Activated naive CD4-positive, alpha-beta T cell treated with anti-CD3 and anti-CD28 coated beads, Interleukin-2, amount 50 U/mL, for 16 hours (primary cell): Measurements from ENCODE around the gene TMEM62.
"Not testable (repeated sequence)": the region's sequence is repeated elsewhere in the genome, so short reads cannot be mapped to it uniquely, and the experiment has no call there.

ENCODE experiments used
- DNase-seq: peaks from one replicate; pipeline ENCODE4 v3.0.0-alpha.2; 2020

TMEM62 gene

DNA sequence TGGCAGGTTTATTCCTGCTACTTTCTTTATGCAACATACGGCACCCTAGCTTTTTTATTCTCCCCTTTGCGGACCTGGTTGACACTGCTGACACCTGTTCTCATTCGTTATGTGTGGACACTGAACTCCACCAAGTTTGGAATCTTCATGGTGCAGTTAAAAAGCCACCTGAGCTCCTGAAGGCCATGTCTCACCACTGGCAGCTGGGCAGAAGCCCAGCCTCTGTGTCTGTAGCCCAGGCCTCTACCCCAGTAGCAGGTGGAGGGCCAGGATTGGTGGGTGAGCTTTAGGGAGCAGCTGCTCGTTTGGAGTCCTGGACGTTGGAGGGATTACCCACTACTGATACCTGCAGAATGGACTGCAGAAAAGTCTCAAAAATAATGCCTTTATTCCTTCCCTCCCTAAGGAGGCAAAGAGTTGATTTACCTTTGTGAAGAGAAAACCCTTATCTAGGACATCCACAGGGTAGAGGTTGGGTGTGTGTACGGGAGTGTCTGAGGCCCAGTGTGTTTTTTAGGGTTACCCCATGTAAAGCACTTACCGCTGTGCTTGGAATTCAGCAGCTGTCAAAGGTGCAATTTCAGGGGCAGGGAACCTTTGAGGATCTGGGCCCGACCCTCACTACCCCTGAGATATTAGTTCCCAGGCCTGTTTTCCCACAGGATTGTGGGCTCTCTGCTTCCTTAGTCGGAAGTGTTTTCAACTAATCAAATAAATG is 51.2 kb downstream of the TMEM62 start:
- no peak for DNase-seq

DNA sequence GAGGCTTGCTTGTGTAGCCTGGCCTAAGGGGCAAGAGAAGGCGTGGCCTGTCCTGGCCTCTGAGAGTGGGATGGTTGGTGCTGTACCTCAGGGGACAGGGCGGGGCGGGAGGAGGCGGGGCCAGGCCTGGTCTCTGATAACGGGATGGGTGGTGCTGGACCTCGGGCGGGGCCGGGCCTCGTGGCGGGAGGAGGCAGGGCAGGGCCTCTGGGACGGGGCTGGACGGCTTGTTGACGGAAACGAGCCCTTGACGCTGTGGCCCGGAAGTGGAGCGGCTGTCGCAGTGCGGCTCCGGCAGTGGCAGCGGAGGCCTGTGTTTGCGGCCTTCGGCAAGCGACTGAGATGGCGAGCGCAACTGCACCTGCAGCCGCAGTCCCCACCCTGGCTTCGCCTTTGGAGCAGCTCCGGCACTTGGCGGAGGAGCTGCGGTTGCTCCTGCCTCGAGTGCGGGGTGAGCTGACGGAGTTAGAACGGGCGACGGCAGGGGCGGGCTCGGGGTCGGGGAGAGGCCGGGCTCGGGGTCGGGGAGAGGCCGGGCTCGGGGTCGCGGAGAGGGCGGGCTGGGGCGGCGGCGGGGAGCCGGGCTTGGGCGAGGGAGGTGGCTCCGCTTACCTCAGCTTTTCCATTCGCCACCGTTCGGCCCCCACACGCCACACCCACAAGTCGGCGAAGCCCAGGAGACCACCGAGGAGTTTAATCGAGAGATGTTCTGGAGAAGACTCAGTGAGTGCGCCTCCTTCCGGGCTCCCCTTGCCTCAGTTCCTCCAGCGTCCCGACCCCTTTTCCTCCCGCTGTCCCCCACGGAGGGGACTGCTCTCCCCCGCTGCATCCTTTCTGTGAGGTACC is 52.0 kb downstream of the TMEM62 start, which contains the start of gene CCNDBP1:
TSS of gene CCNDBP1 (plus strand) at position 247 of the 846 bp plus-strand sequence. CDS start at position 343, 96 bp downstream.
- peak; percentile 76 for DNase-seq

DNA sequence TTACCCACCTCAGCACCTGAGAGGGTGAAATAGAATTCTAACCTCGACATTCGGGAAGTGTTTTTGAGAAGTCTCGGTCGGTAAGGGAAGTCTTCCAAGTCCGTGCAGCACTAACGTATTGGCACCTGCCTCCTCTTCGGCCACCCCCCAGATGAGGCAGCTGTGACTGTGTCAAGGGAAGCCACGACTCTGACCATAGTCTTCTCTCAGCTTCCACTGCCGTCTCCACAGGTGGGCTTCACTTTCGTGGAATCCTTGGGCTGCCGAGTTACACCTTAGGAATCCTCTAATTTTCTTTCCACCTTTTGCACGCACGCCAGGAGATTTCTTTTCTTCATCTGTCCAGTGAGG is 52.6 kb downstream of the TMEM62 start:
- DNase-seq: no peak

DNA sequence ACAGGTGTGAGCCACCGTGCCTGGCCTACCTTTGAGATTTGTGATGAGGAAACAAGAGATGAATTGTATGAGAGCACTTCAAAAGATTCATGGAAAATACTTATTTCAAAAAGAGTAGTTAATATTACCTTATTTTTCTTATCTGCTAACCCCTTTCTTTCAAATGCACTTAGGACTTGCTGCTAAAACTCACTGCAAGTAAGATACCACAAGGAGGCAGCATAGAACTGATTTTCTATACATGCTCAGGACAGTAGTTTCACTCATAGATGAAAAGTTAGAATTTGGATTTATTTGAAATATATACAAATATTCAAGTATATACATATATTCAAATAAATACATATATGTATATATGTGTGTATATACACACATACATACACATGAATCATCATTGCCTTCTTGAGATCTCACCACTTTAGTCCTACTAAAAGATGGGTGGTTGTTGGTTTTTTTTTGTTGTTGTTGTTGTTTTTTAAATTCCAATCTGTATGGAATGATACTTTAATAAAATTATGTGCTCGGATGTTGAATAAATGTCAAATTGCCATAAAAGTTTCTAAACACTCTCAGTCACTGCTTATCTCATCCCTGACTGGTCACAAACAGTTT is 54.3 kb downstream of the TMEM62 start:
- no peak for DNase-seq

DNA sequence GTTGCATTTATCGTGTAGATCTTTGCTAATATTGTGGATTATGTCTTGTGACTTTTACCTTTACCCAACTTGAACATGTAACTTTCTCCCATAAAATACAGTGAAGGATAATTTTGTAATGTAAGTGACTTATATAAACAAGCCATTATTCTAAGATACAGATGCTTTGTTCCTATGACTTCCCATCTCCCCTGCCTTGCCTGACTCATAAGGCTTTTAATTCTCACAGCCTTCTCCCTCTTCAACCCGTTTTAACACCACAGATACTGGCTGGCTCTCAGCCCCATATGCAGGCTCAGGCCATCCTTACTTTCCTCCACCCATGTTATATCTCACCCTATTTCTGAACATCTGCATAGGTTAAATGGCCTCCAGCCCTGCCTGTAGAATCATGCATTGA is 55.9 kb downstream of the TMEM62 start:
- no peak for DNase-seq

DNA sequence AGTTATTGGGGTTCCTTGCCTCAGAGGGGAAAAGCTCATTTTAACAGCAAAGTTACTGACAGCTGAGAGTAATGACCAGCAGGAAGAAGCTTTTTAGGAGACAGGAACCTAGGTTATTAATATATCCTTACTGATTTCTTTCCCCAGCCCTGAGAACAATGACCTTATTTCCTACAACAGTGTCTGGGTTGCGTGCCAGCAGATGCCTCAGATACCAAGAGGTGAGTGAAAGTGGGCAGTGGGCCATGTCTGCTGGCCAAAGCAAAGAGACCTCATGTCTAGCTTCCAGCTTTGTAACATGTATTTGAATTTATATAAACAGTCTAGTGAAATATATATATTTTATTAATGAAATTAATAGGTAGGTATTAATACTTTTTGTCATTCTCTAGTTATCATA is 56.8 kb downstream of the TMEM62 start:
- no peak for DNase-seq

DNA sequence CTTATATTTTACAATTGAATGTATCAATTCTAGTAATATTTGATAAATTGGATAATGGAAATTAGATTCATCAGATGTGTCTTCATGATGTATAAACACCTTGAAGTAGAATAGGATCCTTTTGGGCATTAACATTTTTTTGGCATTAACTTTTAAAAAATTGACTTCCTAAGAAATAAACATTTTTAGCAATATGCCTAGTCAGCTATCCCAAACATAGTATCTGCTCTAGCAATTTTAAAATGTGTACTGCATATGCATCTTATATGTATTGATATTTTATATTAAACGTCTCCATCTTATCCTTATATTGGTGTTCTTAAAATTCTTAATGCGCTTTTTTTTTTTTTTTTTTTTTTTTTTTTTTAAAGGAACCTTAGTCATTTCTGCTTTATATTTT is 60.3 kb downstream of the TMEM62 start:
- no peak for DNase-seq

DNA sequence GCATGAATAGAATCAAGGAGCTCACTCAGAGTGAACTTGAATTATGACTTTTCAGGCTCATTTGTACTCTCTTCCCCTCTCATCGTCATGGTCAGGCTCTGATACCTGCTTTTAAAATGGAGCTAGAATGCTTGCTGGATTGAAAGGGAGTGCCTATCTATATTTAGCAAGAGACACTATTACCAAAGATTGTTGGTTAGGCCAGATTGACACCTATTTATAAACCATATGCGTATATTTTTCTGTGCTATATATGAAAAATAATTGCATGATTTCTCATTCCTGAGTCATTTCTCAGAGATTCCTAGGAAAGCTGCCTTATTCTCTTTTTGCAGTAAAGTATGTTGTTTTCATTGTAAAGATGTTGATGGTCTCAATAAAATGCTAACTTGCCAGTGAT is 61.4 kb downstream of the TMEM62 start:
- no peak for DNase-seq

DNA sequence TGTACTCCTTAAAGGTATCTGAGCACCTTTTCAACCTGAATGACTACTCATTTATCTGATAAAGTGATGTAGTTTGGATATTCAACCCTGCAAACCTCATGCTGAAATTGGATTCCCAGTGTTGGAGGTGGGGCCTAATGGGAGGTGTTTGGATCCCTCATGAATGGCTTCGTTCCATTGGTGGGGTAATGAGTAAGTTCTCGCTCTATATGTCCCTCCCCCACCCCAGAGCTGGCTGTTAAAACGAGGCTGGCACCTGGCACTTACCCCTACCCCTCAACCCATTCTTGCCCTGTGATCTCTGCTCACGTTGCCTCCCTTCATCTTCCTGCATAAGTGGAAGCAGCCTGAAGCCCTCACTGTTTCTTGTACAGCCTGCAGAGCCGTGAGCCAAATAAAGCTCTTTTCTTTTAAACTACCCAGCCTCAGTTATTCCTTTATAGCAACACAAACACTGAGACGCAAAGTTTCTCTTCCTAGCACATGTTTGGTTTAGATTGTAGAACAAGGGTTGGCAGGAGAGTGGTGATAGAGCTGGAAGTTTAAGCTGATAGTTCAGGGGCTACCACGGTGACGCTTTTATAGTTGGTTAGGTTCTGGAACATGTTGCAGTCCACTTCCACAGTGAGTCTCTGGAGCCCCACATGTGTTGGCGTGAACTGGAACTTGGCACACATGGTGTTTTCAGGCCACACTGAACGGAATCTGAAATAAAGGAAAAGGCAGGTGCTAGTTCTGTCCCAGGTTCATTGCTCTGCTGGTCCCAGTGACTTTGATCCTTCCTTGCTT is 63.6 kb downstream of the TMEM62 start:
- no peak for DNase-seq

DNA sequence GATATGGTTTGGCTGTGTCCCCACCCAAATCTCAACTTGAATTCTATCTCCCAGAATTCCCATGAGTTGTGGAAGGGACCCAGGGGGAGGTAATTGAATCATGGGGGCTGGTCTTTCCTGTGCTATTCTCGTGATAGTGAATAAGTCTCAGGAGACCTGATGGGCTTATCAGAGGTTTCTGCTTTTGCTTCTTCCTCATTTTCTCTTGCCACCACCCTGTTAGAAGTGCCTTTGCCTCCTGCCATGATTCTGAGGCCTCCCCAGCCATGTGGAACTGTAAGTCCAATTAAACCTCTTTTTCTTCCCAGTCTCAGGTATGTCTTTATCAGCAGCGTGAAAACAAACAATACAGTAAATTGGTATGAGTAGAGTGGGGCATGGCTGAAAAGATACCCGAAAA is 64.4 kb downstream of the TMEM62 start:
- not testable (repeated sequence) for DNase-seq

DNA sequence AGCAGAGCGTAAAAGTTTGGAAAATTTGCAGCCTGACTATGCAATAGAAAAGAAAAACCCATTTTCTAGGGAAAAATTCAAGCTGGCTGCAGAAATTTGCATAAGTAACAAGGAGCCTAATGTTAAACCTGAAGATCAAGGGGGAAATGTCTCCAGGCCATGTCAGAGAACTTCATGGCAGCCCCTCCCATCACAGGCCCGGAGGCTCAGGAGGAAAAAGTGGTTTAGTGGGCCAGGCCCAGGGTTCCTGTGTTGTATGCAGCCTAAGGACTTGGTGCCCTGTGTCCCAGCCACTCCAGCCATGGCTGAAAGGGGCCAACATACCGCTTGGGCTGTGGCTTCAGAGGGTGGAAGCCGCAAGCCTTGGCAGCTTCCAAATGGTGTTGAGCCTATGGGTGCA is 65.2 kb downstream of the TMEM62 start:
- DNase-seq: not testable (repeated sequence)

DNA sequence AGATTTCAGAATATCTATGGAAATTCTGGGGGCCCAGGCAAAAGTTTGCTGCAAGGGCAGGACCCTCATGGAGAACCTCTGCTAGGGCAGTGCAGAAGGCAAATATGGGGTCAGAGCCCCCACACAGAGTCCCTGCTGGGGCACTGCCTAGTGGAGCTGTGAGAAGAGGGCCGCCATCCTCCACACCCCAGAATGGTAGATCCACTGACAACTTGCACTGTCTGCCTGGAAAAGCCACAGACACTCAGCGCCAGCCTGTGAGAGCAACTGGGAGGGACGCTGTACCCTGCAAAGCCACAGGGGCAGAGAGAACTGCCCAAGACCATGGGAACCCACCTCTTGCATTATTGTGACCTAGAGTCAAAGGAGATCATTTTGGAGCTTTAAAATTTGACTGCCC is 65.6 kb downstream of the TMEM62 start:
- no peak for DNase-seq

DNA sequence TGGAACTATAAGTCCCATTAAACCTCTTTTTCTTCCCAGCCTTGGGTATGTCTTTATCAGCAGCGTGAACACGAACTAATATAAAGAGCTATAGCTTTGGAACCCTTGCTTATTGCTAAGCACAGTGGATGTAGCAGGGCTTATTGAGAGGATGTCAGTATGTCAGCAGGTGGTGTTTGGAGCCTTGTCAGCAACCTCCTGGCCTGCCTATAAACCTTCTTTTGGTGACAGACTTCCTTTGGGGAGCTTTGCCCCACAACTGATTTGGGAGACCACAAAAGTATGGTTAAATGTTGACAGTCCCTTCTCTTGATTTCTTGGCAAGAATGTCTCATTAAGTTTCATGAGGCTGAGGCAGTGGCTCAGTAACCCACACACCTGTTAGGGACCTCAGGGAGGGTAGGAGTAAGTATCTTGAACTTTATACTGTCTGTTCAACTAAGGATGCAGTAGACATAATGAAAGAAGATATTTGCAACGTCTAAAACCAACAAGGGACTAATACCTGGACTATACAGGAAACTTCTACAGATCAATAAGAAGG is 66.6 kb downstream of the TMEM62 start:
- DNase-seq: no peak

DNA sequence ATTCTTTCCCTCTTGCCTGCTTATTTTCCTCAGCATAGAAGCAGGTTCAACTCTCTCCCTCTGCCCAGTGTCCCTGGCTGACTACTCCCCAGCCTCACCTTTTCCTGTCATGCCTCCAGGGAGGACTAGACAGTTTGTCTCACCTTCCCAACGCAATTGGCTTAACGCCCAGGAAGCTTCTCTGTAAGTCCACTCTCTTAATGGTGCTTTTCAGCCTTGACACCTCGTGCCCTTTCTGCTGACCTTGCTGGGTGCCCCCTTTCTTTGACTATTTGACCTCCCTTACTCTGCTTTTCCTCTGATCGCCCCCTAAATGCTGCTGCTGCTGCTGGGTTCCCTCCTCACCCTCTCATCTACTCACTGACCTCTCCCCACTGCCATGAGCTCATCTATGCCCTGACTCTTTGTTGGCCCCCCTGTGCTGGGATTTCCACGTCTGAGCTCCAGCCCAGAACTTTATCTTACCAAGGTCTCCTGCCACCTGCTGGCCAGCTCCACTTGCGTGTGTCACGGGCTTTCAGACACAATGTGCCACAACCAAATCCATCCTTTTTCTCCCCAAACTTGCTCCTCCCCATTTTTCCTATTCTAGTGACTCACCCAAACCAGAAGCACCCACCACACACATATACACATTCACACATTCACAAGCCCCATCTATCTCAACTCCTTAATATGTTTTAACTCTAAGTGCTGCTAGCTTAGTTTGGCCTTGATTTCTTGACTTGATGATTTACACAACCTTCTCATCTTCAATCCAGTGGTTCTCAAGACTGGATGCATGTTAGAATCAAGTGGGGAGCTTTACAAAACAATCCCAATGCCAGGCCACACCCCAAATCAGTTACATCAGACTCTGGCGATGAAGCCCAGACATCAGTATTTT is 70.9 kb downstream of the TMEM62 start:
- peak; percentile 50 for DNase-seq

DNA sequence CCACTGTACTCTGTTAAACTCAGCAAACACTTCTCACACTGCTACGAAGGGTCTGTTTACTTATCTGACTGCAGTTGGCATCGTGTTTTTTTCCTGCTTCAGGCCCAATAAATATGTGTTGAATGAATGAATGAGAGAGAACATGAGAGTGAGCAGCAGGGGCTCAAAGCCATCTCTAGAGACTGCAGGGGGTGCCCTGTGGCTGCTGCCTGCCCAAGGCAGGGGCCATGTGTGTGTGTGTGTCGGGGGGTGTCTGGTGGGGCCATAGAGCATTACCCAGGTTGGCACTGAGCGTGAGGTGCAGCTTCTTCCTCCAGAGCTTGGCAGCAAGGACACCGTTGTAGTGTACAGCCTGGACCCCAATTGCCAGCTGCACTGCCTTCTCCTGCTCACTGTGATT is 72.7 kb downstream of the TMEM62 start:
- DNase-seq: no peak

DNA sequence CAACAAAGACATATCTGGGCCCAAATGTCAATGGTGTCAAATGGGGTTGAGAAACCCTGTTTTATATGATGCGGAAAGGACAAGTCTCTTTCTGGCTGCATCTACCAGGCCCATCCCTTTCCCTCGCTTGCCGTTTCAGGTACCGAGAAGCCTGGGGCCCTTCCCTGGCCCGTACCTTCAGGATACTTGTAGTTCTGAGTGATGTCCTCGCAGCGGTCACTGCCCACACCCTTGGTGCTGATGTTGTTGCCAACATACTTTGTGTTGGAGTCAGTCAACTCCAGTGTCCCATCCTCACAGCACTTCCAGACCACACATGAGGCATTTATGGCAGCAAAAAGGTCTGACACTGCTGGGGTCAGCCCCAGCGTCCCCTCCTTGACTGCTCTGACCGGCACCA is 73.6 kb downstream of the TMEM62 start:
- no peak for DNase-seq

DNA sequence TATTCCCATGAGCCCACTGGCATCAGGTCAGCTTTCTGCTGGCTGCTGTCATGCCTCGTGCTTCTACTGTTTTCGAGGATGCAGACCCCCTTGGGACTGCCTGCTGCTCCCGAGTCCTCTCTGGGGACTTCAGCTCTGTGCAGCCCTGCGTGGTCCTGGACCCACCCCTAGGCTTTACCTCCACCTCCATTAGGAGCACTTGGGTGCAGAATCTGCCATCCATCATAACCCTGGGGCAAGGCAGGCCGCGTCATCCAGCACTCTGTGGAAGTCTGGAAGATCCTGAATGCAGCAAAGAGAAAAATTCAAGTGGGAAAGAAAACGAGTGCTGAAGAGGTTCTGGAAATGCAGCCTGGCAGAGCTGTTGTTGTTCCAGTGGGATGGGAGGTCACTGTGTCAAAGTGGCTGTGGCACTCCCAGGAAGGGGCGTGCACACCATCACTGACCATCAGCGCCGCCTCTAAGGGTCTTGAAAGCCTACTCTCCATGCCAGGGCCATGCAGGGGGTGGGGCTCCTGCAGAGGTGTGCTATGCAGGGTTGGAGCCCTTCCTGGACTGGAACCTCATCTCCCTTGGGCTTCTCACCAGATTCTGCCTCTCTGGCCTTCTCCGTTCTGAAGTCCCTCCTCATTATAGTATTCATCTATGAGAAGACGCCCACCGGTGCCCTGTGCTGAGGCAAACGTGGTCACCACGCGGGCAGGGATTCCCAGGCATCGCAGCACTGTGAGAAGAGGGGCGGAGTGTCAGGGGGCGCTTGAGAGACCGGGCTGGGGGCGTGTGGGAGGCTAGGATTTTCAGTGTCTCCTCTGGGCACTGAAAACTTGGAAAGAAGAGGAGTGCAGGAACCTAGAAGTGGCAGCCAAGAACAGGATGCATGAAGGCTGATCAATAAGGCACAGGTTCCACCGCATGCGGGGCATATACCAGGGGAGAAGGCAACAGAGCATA is 74.9 kb downstream of the TMEM62 start:
- DNase-seq: no peak

DNA sequence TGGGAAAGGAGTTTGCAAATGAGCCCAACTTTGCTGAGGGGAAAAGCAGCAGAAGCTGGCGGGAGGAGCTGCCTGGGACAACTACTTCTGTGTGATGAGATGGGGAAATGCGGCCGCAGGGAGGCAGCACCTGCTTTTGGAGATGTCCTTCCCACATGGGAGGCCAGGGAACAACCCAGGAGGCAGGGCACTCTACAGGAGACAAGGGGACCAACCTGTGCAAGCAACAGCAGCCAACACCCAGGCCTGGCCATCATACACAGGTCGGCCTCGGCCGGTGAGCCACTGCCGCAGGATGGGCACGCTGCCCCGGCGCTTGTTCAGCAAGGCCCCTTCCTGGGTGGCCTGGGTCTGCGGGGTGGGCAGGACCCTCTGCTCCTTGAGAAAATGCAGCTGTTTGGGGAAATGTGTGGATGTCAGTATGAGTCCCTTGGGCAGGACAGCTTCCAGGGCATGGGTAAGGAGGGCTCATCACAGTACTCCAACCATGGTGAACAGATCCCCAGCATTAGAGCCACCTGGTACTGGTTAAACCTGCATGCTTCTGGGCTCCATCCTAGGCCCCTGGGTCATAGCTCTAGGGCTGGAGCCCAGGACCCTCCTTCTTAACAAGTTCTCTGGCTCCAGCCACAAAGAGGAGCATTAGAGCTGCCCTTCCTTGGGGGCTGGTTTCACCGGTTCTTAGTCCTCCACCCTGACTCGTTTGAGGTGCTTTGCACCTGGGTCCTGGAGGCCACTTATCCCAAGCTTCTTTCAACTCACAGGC is 75.9 kb downstream of the TMEM62 start:
- no peak for DNase-seq

DNA sequence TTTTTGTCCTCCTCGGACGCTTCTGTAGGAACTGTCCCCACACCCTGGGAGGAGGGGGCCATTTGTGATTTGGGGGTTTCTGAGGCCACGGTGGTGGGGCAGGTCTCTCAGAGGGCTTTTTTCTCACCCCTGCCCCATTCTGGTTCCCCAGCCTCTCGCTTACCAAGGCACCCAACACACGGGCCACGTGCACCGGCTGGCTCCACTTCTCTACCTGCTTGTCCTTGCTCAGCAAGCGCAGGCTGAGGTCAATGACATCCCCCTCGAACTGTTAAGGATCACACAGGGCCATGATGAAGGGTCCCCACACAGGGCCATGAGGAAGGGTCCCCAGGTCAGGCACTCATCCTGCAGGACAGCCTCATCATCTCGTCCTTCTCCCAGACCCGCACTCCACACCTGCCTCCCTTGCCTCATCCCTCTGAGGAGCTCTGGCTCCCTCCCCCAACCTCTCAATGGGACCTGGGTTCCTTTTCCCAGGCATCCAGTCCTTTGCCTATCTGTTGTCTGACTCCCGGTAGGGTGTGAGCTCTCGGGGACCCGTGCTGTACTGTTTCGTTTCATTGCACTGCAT is 76.9 kb downstream of the TMEM62 start:
- no peak for DNase-seq
